Stimulated activated memory B cell treated with anti-CD40 and anti-IgM and Interleukin-4, amounts not matched to agents 10 μg/mL and 1 μg/mL and 100 μg/mL, for 72 hours (primary cell): ENCODE data around the gene EGR4.

Source experiments
- ATAC-seq: fragments of 150-1000 bp; cut with Tn5 transposase; 2 replicates; pipeline ENCODE4 v1.10.0; 2021
- H3K27ac Mint-ChIP-seq: one replicate; pipeline ENCODE4 v1.8.0; 2022; ENCODE audit warnings: mild to moderate bottlenecking, mixed read lengths
- H3K27me3 Mint-ChIP-seq: one replicate; pipeline ENCODE4 v1.8.0; 2022; ENCODE audit warnings: mixed read lengths
- H3K36me3 Mint-ChIP-seq: one replicate; pipeline ENCODE4 v1.8.0; 2022; ENCODE audit warnings: mixed read lengths
- H3K4me1 Mint-ChIP-seq: one replicate; pipeline ENCODE4 v1.8.0; 2022; ENCODE audit warnings: mixed read lengths
- H3K4me3 Mint-ChIP-seq: one replicate; pipeline ENCODE4 v1.8.0; 2022; ENCODE audit warnings: mild to moderate bottlenecking, moderate library complexity, mixed read lengths
- H3K9me3 Mint-ChIP-seq: one replicate; pipeline ENCODE4 v1.8.0; 2022; ENCODE audit warnings: mixed read lengths

EGR4 gene

GRCh38 chr2:73250872-73251846 lies 42.2 kb downstream of the EGR4 start:
- Mint-ChIP-seq H3K9me3 (no peaks in the 10 kb centered on the region), H3K36me3 (peaks cover 76% of the 10 kb centered on the region), H3K27me3 (no peaks in the 10 kb centered on the region), H3K4me1 (peaks cover 7% of the 10 kb centered on the region), H3K27ac (no peak overlapping the region), H3K4me3 (no peak overlapping the region)
- ATAC-seq: no peak

- Mint-ChIP-seq H3K27me3 (no peaks in the 10 kb centered on the region), H3K9me3 (no peaks in the 10 kb centered on the region), H3K27ac (no peak overlapping the region), H3K4me1 (peaks cover 6% of the 10 kb centered on the region), H3K36me3 (peaks cover 77% of the 10 kb centered on the region), H3K4me3 (no peak overlapping the region)
- no peak for ATAC-seq
Observed at GRCh38 chr2:73249636-73250035, 43.7 kb downstream of the EGR4 start.

- H3K27me3 Mint-ChIP-seq: no peaks in the 10 kb centered on the region
- H3K4me1 Mint-ChIP-seq: peaks cover 6% of the 10 kb centered on the region
- H3K4me3 Mint-ChIP-seq: no peak overlapping the region
- H3K36me3 Mint-ChIP-seq: peaks cover 66% of the 10 kb centered on the region
- H3K9me3 Mint-ChIP-seq: no peaks in the 10 kb centered on the region
- no peak for ATAC-seq
- H3K27ac Mint-ChIP-seq: no peak overlapping the region
Observed at GRCh38 chr2:73246850-73247249, 46.5 kb downstream of the EGR4 start.

DNA sequence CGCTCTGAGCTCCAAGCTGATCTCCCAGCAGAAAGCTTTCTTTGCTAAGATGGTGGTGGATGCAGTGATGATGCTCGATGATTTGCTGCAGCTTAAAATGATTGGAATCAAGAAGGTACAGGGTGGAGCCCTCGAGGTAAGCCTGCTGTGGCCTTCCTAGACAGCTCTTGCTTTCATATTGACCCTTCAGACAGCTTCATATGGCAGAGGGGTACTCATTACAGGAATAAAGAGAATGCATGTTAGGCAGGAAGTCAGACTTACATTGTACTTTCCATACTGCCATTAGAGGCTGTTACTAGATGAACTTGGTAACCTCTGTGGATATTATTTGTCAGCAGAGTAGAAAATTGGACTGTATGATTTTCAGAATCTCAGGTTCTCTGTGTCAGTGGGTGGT lies 48.8 kb downstream of the EGR4 start:
- peaks cover 49% of the 10 kb centered on the region for H3K36me3 Mint-ChIP-seq
- H3K27ac Mint-ChIP-seq: no peak overlapping the region
- no peaks in the 10 kb centered on the region for H3K9me3 Mint-ChIP-seq
- no peak overlapping the region for H3K4me3 Mint-ChIP-seq
- no peaks in the 10 kb centered on the region for H3K27me3 Mint-ChIP-seq
- H3K4me1 Mint-ChIP-seq: peaks cover 6% of the 10 kb centered on the region
- ATAC-seq: no peak

DNA sequence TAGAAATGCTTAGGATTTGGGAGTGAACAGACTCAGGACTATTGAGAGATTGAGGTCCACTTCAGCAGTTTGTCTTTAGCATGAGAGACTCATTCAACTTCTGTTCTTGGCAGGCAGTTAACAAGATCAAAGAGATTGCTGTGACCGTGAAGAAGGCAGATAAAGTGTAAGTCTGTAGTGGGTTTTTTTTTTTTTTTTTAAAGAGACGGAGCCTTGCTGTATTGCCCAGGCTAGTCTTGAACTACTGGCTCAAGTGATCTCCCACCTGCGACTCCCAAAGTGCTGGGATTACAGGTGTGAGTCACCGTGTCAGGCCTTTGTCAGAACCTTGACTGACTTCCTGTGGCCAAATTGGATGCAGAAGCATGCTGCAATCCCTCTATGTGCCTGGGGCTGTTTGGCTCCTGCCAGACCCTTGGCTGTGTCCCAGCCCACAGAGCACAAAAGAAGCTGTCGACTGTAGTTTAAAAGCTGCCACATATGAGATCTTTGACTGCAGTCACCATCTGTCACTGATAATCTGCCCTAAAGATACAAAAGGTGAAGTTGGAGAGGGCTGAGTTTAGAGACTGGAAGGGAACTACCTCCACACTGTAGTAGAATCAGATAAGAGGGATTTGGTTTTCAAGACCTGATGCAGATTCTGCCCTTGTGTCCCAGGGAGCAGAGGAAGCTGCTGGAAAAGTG lies 49.3 kb downstream of the EGR4 start:
- peaks cover 44% of the 10 kb centered on the region for H3K36me3 Mint-ChIP-seq
- H3K4me3 Mint-ChIP-seq: no peak overlapping the region
- H3K27me3 Mint-ChIP-seq: no peaks in the 10 kb centered on the region
- H3K27ac Mint-ChIP-seq: no peak overlapping the region
- no peaks in the 10 kb centered on the region for H3K9me3 Mint-ChIP-seq
- no peak for ATAC-seq
- peaks cover 6% of the 10 kb centered on the region for H3K4me1 Mint-ChIP-seq
